Lung (tissue), 12 donors: ENCODE measurements around the gene DAGLA. TPM values are rescaled to one million over a fixed set of nuclear protein-coding genes. Genes with fewer than 3 reads are reported as not detected.

ENCODE experiments used
- ATAC-seq: fragments of 200-7000 bp; cut with Tn5 transposase; one replicate; pipeline ENCODE4 v1.9.1; 2020; ENCODE audit warnings: moderate number of reproducible peaks; ENCODE audit not compliant: insufficient read depth, low FRiP score
- DNase-seq, 3 donors: peaks; one replicate each; pipeline ENCODE4 v3.0.0-alpha.2; 2013 to 2017
- H3K27ac ChIP-seq, 2 donors: one replicate each; pipeline ENCODE4 v1.5.1; 2013; ENCODE audit warnings: mild to moderate bottlenecking in 2 of 2, moderate library complexity in 2 of 2, control low read depth in 1 of 2, inconsistent platforms in 1 of 2, low read depth in 1 of 2, low read length in 1 of 2
- H3K27me3 ChIP-seq, 3 donors: one replicate each; pipeline ENCODE4 v1.5.1; 2013; ENCODE audit warnings: low read length in 2 of 3; ENCODE audit not compliant: control insufficient read depth in 3 of 3, insufficient read depth in 3 of 3
- H3K36me3 ChIP-seq, 4 donors: one replicate each; pipeline ENCODE4 v1.5.1; 2013; ENCODE audit warnings: low read length in 4 of 4, mild to moderate bottlenecking in 1 of 4, moderate library complexity in 1 of 4; ENCODE audit not compliant: control insufficient read depth in 4 of 4, insufficient read depth in 4 of 4
- H3K4me1 ChIP-seq, 5 donors: one replicate each; pipeline ENCODE4 v1.5.1; 2013; ENCODE audit warnings: low read length in 5 of 5, mild to moderate bottlenecking in 2 of 5, moderate library complexity in 1 of 5; ENCODE audit not compliant: control insufficient read depth in 5 of 5, insufficient read depth in 5 of 5
- H3K4me3 ChIP-seq: one replicate; pipeline ENCODE4 v1.5.1; 2013; ENCODE audit warnings: mild to moderate bottlenecking, control low read depth, moderate library complexity
- H3K9ac ChIP-seq, 2 donors: one replicate each; pipeline ENCODE4 v1.5.1; 2013; ENCODE audit warnings: low read length in 2 of 2, control low read depth in 1 of 2; ENCODE audit not compliant: insufficient read depth in 1 of 2
- H3K9me3 ChIP-seq, 4 donors: one replicate each; pipeline ENCODE4 v1.5.1; 2013; ENCODE audit warnings: low read length in 3 of 4, mild to moderate bottlenecking in 1 of 4, moderate library complexity in 1 of 4; ENCODE audit not compliant: control insufficient read depth in 4 of 4, insufficient read depth in 3 of 4
- CTCF ChIP-seq: IDR thresholded peaks from 2 replicates; pipeline ENCODE4 v1.5.1; 2012; ENCODE audit warnings: mild to moderate bottlenecking; ENCODE audit errors: control extremely low read depth, extremely low read depth
- WGBS, 2 donors: extraction: QIAGEN DNeasy Blood & Tissue Kit; methylation state at CpG; one replicate each; pipeline ENCODE4 v1.1.7; 2013; 5-methylcytosine and 5-hydroxymethylcytosine counted together
- polyA plus RNA-seq, 2 donors: library from polyadenylated mRNA; stranded (reverse); fragments of 200-250 nt; gene quantifications; one replicate each; pipeline ENCODE4 v1.2.1, GENCODE V29; 2013
- total RNA-seq, 2 donors: library from RNA; depleted of rRNA in 1 of 2; stranded (reverse); fragments of >200 nt in 1 of 2; gene quantifications; one replicate each; pipeline ENCODE4 v1.2.1, GENCODE V29; 2014 to 2021
- donor health status: control.
- donor health status: control.
- donor health status: Bipolar disorder and iron deficiency.
- donor health status: healthy.
- donor health status: DM: yes; HTN: yes; CAD: no.

DAGLA gene
- total and polyA plus RNA-seq, 4 donors: 1.5 to 7.5 (median 2.9) TPM

- ATAC-seq: no peak
- H3K4me3 ChIP-seq: no peak overlapping the region
These were observed 16.9 kb downstream of the DAGLA start for GRCh38 chr11:61697078-61697502.

GRCh38 chr11:61697764-61698163 lies 17.6 kb downstream of the DAGLA start:
- H3K9me3 ChIP-seq: no peaks in the 10 kb centered on the region
- TF ChIP-seq CTCF: no peak
- no peaks in the 10 kb centered on the region for H3K36me3 ChIP-seq
- peaks cover 2 to 36% (median 20%) of the 10 kb centered on the region in 5 donors for H3K4me1 ChIP-seq
- ATAC-seq (no peak), DNase-seq (no peak)
- H3K27me3 ChIP-seq: no peaks in the 10 kb centered on the region
- H3K4me3 ChIP-seq: no peak overlapping the region
- H3K27ac ChIP-seq: peak overlapping the region in 1 of 2 donors; percentile 34
- 87 to 90% methylated on average over 1 of the region's 1 CpG for WGBS, 2 donors
- no peak overlapping the region for H3K9ac ChIP-seq

More at GRCh38 chr11:61697078-61697502, 16.9 kb downstream of the DAGLA start:
- Histone ChIP-seq H3K36me3 (no peaks in the 10 kb centered on the region), H3K27ac (peak overlapping the region in 1 of 2 donors; percentile 82), H3K9me3 (no peaks in the 10 kb centered on the region), H3K27me3 (no peaks in the 10 kb centered on the region), H3K4me1 (peaks cover 2 to 36% (median 20%) of the 10 kb centered on the region in 5 donors), H3K9ac (no peak overlapping the region)
- WGBS, 2 donors: 77 to 86% methylated on average over 9 of the region's 9 CpGs
- no peak for TF ChIP-seq CTCF
- no peak for DNase-seq

GRCh38 chr11:61698173-61698948 lies 18.2 kb downstream of the DAGLA start:
- no peak overlapping the region for H3K9ac ChIP-seq
- H3K9me3 ChIP-seq: no peaks in the 10 kb centered on the region
- no peak overlapping the region for H3K4me3 ChIP-seq
- peaks cover 0 to under 1% (median 0%) of the 10 kb centered on the region in 3 donors for H3K27me3 ChIP-seq
- H3K4me1 ChIP-seq: peaks cover 2 to 36% (median 20%) of the 10 kb centered on the region in 5 donors
- no peak for ATAC-seq
- no peak for TF ChIP-seq CTCF
- H3K27ac ChIP-seq: peak overlapping the region in 1 of 2 donors; percentile 34
- WGBS, 2 donors: 43 to 67% methylated on average over 11 of the region's 11 CpGs
- DNase-seq: peak in 2 of 3 donors; percentile 42 to 59
- no peaks in the 10 kb centered on the region for H3K36me3 ChIP-seq
